ENCODE data around the gene PDE6D. TPM values are rescaled to one million over a fixed set of nuclear protein-coding genes. Genes with fewer than 3 reads are reported as not detected.
A peak's percentile ranks its signal among the peaks of the same experiment; 100 is the strongest.

The PDE6D gene
- total and polyA plus RNA-seq, 2 of the 13 experiments (the other 11 are each of a cell fraction or from before 2014, with no cell fraction given): 14.1 to 23.2 TPM

DNA sequence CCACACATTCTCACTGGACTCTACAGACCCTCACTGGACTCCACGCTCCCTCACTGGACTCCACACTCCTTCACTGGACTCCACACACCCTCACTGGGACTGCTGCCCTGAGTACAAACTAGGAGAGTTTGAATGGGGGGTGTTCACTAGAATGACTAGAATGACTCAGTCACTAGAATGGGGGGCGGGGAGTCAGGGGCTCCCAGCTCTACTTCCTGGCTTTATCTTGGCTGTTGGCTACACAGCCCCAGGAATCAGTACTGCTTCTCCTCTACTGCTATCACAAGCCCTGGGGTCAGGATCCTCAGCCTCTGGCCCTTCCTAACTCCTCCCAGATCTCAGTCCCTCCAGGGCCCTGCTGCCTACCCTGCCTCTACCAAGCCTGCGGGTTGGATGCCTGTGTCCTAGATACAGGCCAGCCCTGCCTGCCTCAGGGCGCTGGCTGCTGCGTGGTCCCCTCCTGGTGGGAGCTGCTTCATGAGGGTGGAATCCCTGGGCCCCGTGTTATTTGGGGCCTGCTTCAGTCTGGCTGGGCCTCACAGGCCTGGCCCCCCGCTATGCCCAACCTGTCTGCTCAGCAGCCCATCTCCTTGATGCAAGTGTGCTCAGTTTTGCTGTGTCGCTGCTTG is 65.0 kb downstream of the PDE6D start (continued):
- TF ChIP-seq, protein P1, sequence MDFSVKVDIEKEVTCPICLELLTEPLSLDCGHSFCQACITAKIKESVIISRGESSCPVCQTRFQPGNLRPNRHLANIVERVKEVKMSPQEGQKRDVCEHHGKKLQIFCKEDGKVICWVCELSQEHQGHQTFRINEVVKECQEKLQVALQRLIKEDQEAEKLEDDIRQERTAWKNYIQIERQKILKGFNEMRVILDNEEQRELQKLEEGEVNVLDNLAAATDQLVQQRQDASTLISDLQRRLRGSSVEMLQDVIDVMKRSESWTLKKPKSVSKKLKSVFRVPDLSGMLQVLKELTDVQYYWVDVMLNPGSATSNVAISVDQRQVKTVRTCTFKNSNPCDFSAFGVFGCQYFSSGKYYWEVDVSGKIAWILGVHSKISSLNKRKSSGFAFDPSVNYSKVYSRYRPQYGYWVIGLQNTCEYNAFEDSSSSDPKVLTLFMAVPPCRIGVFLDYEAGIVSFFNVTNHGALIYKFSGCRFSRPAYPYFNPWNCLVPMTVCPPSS (IDR thresholded peaks at IDR 0.05): no peak
- TF ChIP-seq TMF1 (CRISPR knock-in tag; IDR thresholded peaks at IDR 0.05; ENCODE audit: low read depth) (0 out of 2 replicates have a peak, but pooled peaks have one; percentile 22), TARDBP (CRISPR knock-in tag; IDR thresholded peaks at IDR 0.05) (0 out of 2 replicates have a peak, but pooled peaks have one; percentile 20), ZNF367 (CRISPR knock-in tag; IDR thresholded peaks at IDR 0.05; ENCODE audit: borderline replicate concordance) (no peak), FOSL2 (CRISPR knock-in tag; IDR thresholded peaks at IDR 0.05) (0 out of 2 replicates have a peak, but pooled peaks have one; percentile 3), ZNF768 (CRISPR knock-in tag; IDR thresholded peaks at IDR 0.05) (peak; percentile 51; the same call in 1 of the 2 replicates), ZNF484 (CRISPR knock-in tag; IDR thresholded peaks at IDR 0.05; ENCODE audit: borderline replicate concordance, low read depth) (no peak), ATF7-NPFF (CRISPR knock-in tag; IDR thresholded peaks at IDR 0.05; ENCODE audit: low read depth) (peak; percentile 28; the same call in 1 of the 2 replicates), SALL1 (CRISPR knock-in tag; IDR thresholded peaks at IDR 0.05) (0 out of 2 replicates have a peak, but pooled peaks have one; percentile 7)
- TF ChIP-seq, protein P2, sequence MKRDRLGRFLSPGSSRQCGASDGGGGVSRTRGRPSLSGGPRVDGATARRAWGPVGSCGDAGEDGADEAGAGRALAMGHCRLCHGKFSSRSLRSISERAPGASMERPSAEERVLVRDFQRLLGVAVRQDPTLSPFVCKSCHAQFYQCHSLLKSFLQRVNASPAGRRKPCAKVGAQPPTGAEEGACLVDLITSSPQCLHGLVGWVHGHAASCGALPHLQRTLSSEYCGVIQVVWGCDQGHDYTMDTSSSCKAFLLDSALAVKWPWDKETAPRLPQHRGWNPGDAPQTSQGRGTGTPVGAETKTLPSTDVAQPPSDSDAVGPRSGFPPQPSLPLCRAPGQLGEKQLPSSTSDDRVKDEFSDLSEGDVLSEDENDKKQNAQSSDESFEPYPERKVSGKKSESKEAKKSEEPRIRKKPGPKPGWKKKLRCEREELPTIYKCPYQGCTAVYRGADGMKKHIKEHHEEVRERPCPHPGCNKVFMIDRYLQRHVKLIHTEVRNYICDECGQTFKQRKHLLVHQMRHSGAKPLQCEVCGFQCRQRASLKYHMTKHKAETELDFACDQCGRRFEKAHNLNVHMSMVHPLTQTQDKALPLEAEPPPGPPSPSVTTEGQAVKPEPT (CRISPR knock-in tag; IDR thresholded peaks at IDR 0.05; ENCODE audit: low read depth): no peak
